CD4-positive, alpha-beta memory T cell (primary cell): ENCODE results near the gene NKAPD1. TPM values are rescaled to one million over a fixed set of nuclear protein-coding genes. Genes with fewer than 3 reads are reported as not detected.

Experiments used
- CTCF ChIA-PET: fragments of 350-600 bp; sonication (Branson Sonifier 250); formaldehyde crosslinking; loops from one replicate; lab custom pipeline; 2021; ENCODE audit warnings: inconsistent platforms; ENCODE audit not compliant: partially characterized antibody; lab: Charles Lee
- POLR2A ChIA-PET: fragments of 350-600 bp; sonication (Branson Sonifier 250); formaldehyde crosslinking; loops from one replicate; lab custom pipeline; 2021; ENCODE audit not compliant: partially characterized antibody; lab: Charles Lee
- DNase-seq, 5 donors: peaks; one replicate each; pipeline versions ENCODE4 v3.0.0 to v3.0.0-alpha.2; 2020 to 2022; ENCODE audit warnings: mixed read lengths in 1 of 5
- H3K27ac ChIP-seq: one replicate; pipeline ENCODE4 v1.7.0; 2013; ENCODE audit warnings: low read depth, low read length
- H3K27me3 ChIP-seq: 2 replicates; pipeline ENCODE4 v1.7.0; 2013; ENCODE audit warnings: mild to moderate bottlenecking, low read length, moderate library complexity; ENCODE audit not compliant: insufficient read depth
- H3K36me3 ChIP-seq: 2 replicates; pipeline ENCODE4 v1.7.0; 2013; ENCODE audit warnings: mild to moderate bottlenecking, low read length, moderate library complexity; ENCODE audit not compliant: insufficient read depth
- H3K4me1 ChIP-seq: 2 replicates; pipeline ENCODE4 v1.7.0; 2013; ENCODE audit warnings: mild to moderate bottlenecking, low read length, moderate library complexity; ENCODE audit not compliant: insufficient read depth
- H3K4me3 ChIP-seq, 2 donors: one replicate each; pipeline ENCODE4 v1.7.0; 2013; ENCODE audit warnings: low read length in 2 of 2, mild to moderate bottlenecking in 1 of 2
- H3K9me3 ChIP-seq, 2 donors: one replicate each; pipeline ENCODE4 v1.7.0; 2013; ENCODE audit warnings: low read length in 2 of 2, control low read depth in 1 of 2; ENCODE audit not compliant: control insufficient read depth in 1 of 2
- H3K27ac Mint-ChIP-seq, 7 donors: one replicate each; pipeline ENCODE4 v1.8.0; 2020 to 2021; ENCODE audit warnings: mixed read lengths in 7 of 7, mild to moderate bottlenecking in 6 of 7, inconsistent platforms in 3 of 7, moderate library complexity in 3 of 7
- H3K27me3 Mint-ChIP-seq, 2 donors: one replicate each; pipeline ENCODE4 v1.8.0; 2020 to 2021; ENCODE audit warnings: mixed read lengths in 2 of 2
- H3K36me3 Mint-ChIP-seq, 2 donors: one replicate each; pipeline ENCODE4 v1.8.0; 2020 to 2021; ENCODE audit warnings: mixed read lengths in 2 of 2, inconsistent platforms in 1 of 2, mild to moderate bottlenecking in 1 of 2
- H3K4me1 Mint-ChIP-seq, 4 donors: one replicate each; pipeline ENCODE4 v1.8.0; 2020 to 2021; ENCODE audit warnings: mixed read lengths in 4 of 4, mild to moderate bottlenecking in 1 of 4
- H3K4me3 Mint-ChIP-seq, 8 donors: one replicate each; pipeline ENCODE4 v1.8.0; 2020 to 2021; ENCODE audit warnings: mixed read lengths in 8 of 8, mild to moderate bottlenecking in 7 of 8, moderate library complexity in 6 of 8, inconsistent platforms in 3 of 8
- H3K9me3 Mint-ChIP-seq, 8 donors: one replicate each; pipeline ENCODE4 v1.8.0; 2020 to 2021; ENCODE audit warnings: mixed read lengths in 8 of 8, mild to moderate bottlenecking in 5 of 8, inconsistent platforms in 3 of 8, moderate library complexity in 1 of 8
- intact Hi-C: fragments of 100-400 bp; cut with micrococcal nuclease; formaldehyde crosslinking; loops from one replicate; pipeline ENCODE4 v1.15.1; 2023
- polyA plus RNA-seq, 2 donors: library from polyadenylated mRNA; unstranded; fragments of 300-500 nt; fragmentation: Illumina TruSeq; gene quantifications; one replicate each; pipeline ENCODE4 v1.2.3, GENCODE V29; 2021
- total RNA-seq, 2 experiments: library from RNA; stranded (reverse); gene quantifications; one replicate each; pipeline ENCODE4 v1.2.3, GENCODE V29; 2021

The NKAPD1 gene
- total and polyA plus RNA-seq, 4 experiments from 2014 or later: 7.7 to 21.2 (median 17.5) TPM

DNA sequence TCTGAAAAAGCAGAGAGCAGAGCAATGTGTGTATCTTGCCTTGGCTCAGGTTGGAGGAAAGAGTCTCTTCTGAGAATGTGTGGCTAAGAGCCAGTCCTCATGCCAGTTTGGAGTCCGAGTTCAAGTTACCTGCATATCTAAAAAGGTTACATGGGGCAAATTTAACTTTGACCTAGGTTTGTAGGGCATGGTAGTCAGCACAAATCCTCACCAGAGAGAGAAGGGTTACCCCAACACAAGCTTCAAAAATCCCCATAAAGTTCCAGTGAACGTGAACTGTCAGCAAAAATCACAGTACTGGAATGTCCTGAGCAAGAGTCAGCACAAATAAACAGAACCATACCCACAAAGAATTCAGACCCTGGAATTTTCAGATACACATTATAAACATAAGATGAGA is 26.4 kb downstream of the NKAPD1 start:
- H3K4me1 Mint-ChIP-seq: peaks cover 0 to 4% (median 3%) of the 10 kb centered on the region in 4 donors

GRCh38 chr11:112103446-112103845 is 29.3 kb downstream of the NKAPD1 start:
- peaks cover 3 to 10% of the 10 kb centered on the region in 2 donors for H3K36me3 Mint-ChIP-seq
- ChIA-PET POLR2A (no interaction called here), CTCF (interaction anchor here (0.7 to 3.6 kb wide), 2 partner anchors 10 to 1629 kb away, joined by 4 to 26 read pairs; no protein-coding TSS in a partner anchor)
- H3K4me1 ChIP-seq: no peaks in the 10 kb centered on the region
- H3K27me3 ChIP-seq: no peaks in the 10 kb centered on the region
- no peak overlapping the region for H3K4me3 ChIP-seq
- no peaks in the 10 kb centered on the region for H3K27me3 Mint-ChIP-seq
- H3K36me3 ChIP-seq: peaks cover 5% of the 10 kb centered on the region
- peaks cover 0 to 2% (median 0%) of the 10 kb centered on the region in 4 donors for H3K4me1 Mint-ChIP-seq
- no peaks in the 10 kb centered on the region for H3K9me3 Mint-ChIP-seq
- no peak overlapping the region for H3K4me3 Mint-ChIP-seq
- DNase-seq: no peak
- no peak overlapping the region for H3K27ac ChIP-seq
- no peak overlapping the region for H3K27ac Mint-ChIP-seq
- H3K9me3 ChIP-seq: no peaks in the 10 kb centered on the region
- intact Hi-C loops: no loop called here

More for the DNA sequence above, 26.4 kb downstream of the NKAPD1 start:
- no peak for DNase-seq
- intact Hi-C loops: no loop called here
- Histone ChIP-seq H3K27ac (no peak overlapping the region), H3K4me1 (no peaks in the 10 kb centered on the region), H3K27me3 (no peaks in the 10 kb centered on the region), H3K36me3 (peaks cover 6% of the 10 kb centered on the region), H3K4me3 (no peak overlapping the region), H3K9me3 (no peaks in the 10 kb centered on the region)
- Mint-ChIP-seq H3K9me3 (no peaks in the 10 kb centered on the region), H3K36me3 (peaks cover 17% of the 10 kb centered on the region in 2 donors), H3K27me3 (no peaks in the 10 kb centered on the region), H3K27ac (peak overlapping the region in 1 of 7 donors; percentile 2), H3K4me3 (no peak overlapping the region)
- CTCF ChIA-PET: interaction anchor here (4.5 kb wide), 1 partner anchor 13 kb away, joined by 31 read pairs; no protein-coding TSS in a partner anchor
- POLR2A ChIA-PET: no interaction called here

DNA sequence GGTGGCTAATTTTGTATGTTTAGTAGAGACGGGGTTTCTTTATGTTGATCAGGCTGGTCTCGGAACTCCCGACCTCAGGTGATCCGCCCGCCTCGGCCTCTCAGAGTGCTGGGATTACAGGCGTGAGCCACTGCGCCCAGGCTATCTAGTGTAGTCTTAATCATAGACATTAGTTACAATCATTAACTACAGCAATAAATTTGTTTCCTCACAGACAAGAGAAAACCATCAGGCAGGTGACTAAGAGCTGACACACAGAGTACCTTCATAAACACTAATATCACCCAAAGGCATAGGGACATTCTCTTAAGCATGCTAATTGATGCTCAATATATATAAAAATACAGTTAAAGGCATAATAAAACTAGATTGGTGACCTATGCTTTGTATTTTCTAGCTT is 32.0 kb downstream of the NKAPD1 start:
- H3K27ac ChIP-seq: no peak overlapping the region
- Mint-ChIP-seq H3K4me3 (no peak overlapping the region), H3K4me1 (peaks cover 0 to 2% (median 0%) of the 10 kb centered on the region in 4 donors), H3K27ac (no peak overlapping the region), H3K9me3 (no peaks in the 10 kb centered on the region), H3K27me3 (no peaks in the 10 kb centered on the region), H3K36me3 (peaks cover 5 to 6% of the 10 kb centered on the region in 2 donors)
- ChIA-PET POLR2A (no interaction called here), CTCF (interaction anchor here (1.1 kb wide), 1 partner anchor 9 kb away, joined by 5 read pairs; no protein-coding TSS in a partner anchor)
- no peak for DNase-seq
- no peaks in the 10 kb centered on the region for H3K4me1 ChIP-seq
- H3K9me3 ChIP-seq: no peaks in the 10 kb centered on the region
- peaks cover 5% of the 10 kb centered on the region for H3K36me3 ChIP-seq
- intact Hi-C loops: no loop called here
- no peaks in the 10 kb centered on the region for H3K27me3 ChIP-seq
- no peak overlapping the region for H3K4me3 ChIP-seq

- H3K27me3 Mint-ChIP-seq: no peaks in the 10 kb centered on the region
- H3K27ac Mint-ChIP-seq: peak overlapping the region in 2 of 7 donors; percentile 17 to 57
- peak in 4 of 5 donors; percentile 33 to 56 (median 46) for DNase-seq
- Histone ChIP-seq H3K4me1 (no peaks in the 10 kb centered on the region), H3K36me3 (no peaks in the 10 kb centered on the region), H3K27me3 (no peaks in the 10 kb centered on the region), H3K9me3 (no peaks in the 10 kb centered on the region), H3K4me3 (no peak overlapping the region), H3K27ac (no peak overlapping the region)
- intact Hi-C loops: loop anchor here (1.0 to 10.0 kb wide), 3 partner anchors 59 to 167 kb away; partner anchors contain the start of gene BCO2
- ChIA-PET POLR2A (interaction anchor here (0.6 kb wide), 1 partner anchor 544 kb away, joined by 3 read pairs; no protein-coding TSS in a partner anchor), CTCF (interaction anchor here (0.6 to 4.9 kb wide), 20 partner anchors 7 to 1667 kb away, joined by 3 to 33 read pairs (median 4); partner anchors contain the start of genes SDHD and TIMM8B)
- H3K9me3 Mint-ChIP-seq: no peaks in the 10 kb centered on the region
- peaks cover 1 to 19% of the 10 kb centered on the region in 2 donors for H3K36me3 Mint-ChIP-seq
- H3K4me1 Mint-ChIP-seq: peaks cover 0 to 2% (median 0%) of the 10 kb centered on the region in 4 donors
- H3K4me3 Mint-ChIP-seq: no peak overlapping the region
Observed at GRCh38 chr11:112113539-112114457, 39.7 kb downstream of the NKAPD1 start.

- Histone ChIP-seq H3K27me3 (no peaks in the 10 kb centered on the region), H3K4me3 (no peak overlapping the region), H3K9me3 (no peaks in the 10 kb centered on the region), H3K27ac (no peak overlapping the region), H3K4me1 (no peaks in the 10 kb centered on the region), H3K36me3 (no peaks in the 10 kb centered on the region)
- Mint-ChIP-seq H3K4me3 (no peak overlapping the region), H3K9me3 (no peaks in the 10 kb centered on the region), H3K27me3 (no peaks in the 10 kb centered on the region), H3K27ac (peak overlapping the region in 1 of 7 donors; percentile 57), H3K4me1 (peaks cover 0 to 2% (median 0%) of the 10 kb centered on the region in 4 donors), H3K36me3 (peaks cover 1 to 14% of the 10 kb centered on the region in 2 donors)
- ChIA-PET CTCF (interaction anchor here (0.8 to 4.9 kb wide), 14 partner anchors 8 to 1178 kb away, joined by 3 to 33 read pairs (median 5); partner anchors contain the start of genes SDHD and TIMM8B), POLR2A (interaction anchor here (0.6 kb wide), 1 partner anchor 545 kb away, joined by 3 read pairs; no protein-coding TSS in a partner anchor)
- intact Hi-C loops: loop anchor here (10.0 kb wide), 1 partner anchor 60 kb away; no protein-coding TSS in a partner anchor
- DNase-seq: no peak
Observed at GRCh38 chr11:112114460-112114859, 40.4 kb downstream of the NKAPD1 start.

DNA sequence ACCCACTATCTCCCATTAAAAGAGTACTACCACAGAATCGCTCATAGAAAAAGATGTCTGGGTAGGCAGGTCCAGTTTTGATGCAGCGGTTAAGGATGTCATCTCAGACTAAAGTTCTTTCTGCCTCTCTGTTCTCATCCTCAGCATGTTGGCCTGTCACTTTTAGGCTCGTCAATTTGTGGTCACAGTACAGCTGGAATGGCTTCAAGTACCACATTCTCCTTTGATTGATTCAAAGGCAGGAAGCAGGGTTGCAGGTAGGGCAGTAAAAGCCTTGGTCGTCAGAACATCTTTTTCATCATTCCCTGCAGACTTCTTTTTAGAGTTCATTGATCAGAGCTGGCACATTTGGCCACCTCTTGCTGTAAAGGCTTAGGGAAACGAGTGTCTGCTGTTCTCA is 41.3 kb downstream of the NKAPD1 start:
- Histone ChIP-seq H3K27ac (no peak overlapping the region), H3K4me3 (no peak overlapping the region), H3K36me3 (no peaks in the 10 kb centered on the region), H3K4me1 (no peaks in the 10 kb centered on the region), H3K9me3 (no peaks in the 10 kb centered on the region), H3K27me3 (no peaks in the 10 kb centered on the region)
- H3K27me3 Mint-ChIP-seq: no peaks in the 10 kb centered on the region
- no peak for DNase-seq
- intact Hi-C loops: loop anchor here (10.0 kb wide), 1 partner anchor 61 kb away; no protein-coding TSS in a partner anchor
- CTCF ChIA-PET: interaction anchor here (0.9 to 4.9 kb wide), 5 partner anchors 9 to 165 kb away, joined by 3 to 33 read pairs (median 8); no protein-coding TSS in a partner anchor
- no peaks in the 10 kb centered on the region for H3K9me3 Mint-ChIP-seq
- H3K36me3 Mint-ChIP-seq: peaks cover 1 to 14% of the 10 kb centered on the region in 2 donors
- H3K27ac Mint-ChIP-seq: no peak overlapping the region
- POLR2A ChIA-PET: no interaction called here
- peaks cover 0 to 2% (median 0%) of the 10 kb centered on the region in 4 donors for H3K4me1 Mint-ChIP-seq
- H3K4me3 Mint-ChIP-seq: no peak overlapping the region
